DND-41 (cell line): ENCODE measurements around the gene CNIH2.

ENCODE experiments used
- ATAC-seq: fragments of 200-7000 bp; cut with Tn5 transposase; 3 replicates; pipeline ENCODE4 v1.9.1; 2021; ENCODE audit warnings: low read depth; ENCODE audit not compliant: insufficient read depth
- DNase-seq: peaks from one replicate; pipeline ENCODE4 v3.0.0-alpha.2; 2020
- H2AFZ ChIP-seq: 2 replicates; pipeline ENCODE4 v1.6.0; 2012; ENCODE audit warnings: low read depth, low read length
- H3K27ac ChIP-seq: 2 replicates; pipeline ENCODE4 v1.5.1; 2012; ENCODE audit warnings: low read length, inconsistent platforms
- H3K27me3 ChIP-seq: fragments of 200-600 bp; sonication (generic); 2 replicates; pipeline ENCODE4 v1.6.0; 2012; ENCODE audit warnings: low read length, mild to moderate bottlenecking, inconsistent platforms; ENCODE audit not compliant: insufficient read depth, poor library complexity
- H3K36me3 ChIP-seq: 2 replicates; pipeline ENCODE4 v1.5.1; 2012; ENCODE audit warnings: low read length, inconsistent platforms; ENCODE audit not compliant: insufficient read depth
- H3K4me1 ChIP-seq: 2 replicates; pipeline ENCODE4 v1.5.1; 2012; ENCODE audit warnings: mild to moderate bottlenecking, low read length; ENCODE audit not compliant: insufficient read depth
- H3K4me2 ChIP-seq: 2 replicates; pipeline ENCODE4 v1.6.0; 2012; ENCODE audit warnings: mild to moderate bottlenecking, moderate library complexity, low read length, inconsistent platforms; ENCODE audit not compliant: insufficient read depth
- H3K4me3 ChIP-seq, 2 experiments: fragments of 200-600 bp in 1 of 2; shearing (Covaris generic) in 1 of 2; 2 replicates each; pipeline ENCODE4 v1.5.1; 2012 to 2016; ENCODE audit warnings: inconsistent platforms in 2 of 2, low read length in 2 of 2, mild to moderate bottlenecking in 2 of 2, low read depth in 1 of 2, moderate library complexity in 1 of 2
- H3K79me2 ChIP-seq: 2 replicates; pipeline ENCODE4 v1.6.0; 2012; ENCODE audit warnings: low read length, inconsistent platforms; ENCODE audit not compliant: insufficient read depth
- H3K9ac ChIP-seq: 2 replicates; pipeline ENCODE4 v1.6.0; 2012; ENCODE audit warnings: low read depth, mild to moderate bottlenecking, inconsistent platforms, low read length, moderate library complexity
- H3K9me3 ChIP-seq: 2 replicates; pipeline ENCODE4 v1.5.1; 2012; ENCODE audit warnings: low read length, moderate library complexity, mild to moderate bottlenecking, inconsistent platforms; ENCODE audit not compliant: insufficient read depth, severe bottlenecking
- H4K20me1 ChIP-seq: 2 replicates; pipeline ENCODE4 v1.6.0; 2012; ENCODE audit warnings: low read length; ENCODE audit not compliant: insufficient read depth
- CTCF ChIP-seq: IDR thresholded peaks from 2 replicates; pipeline ENCODE4 v1.5.1; 2012; ENCODE audit warnings: borderline replicate concordance, low read length, moderate library complexity, mild to moderate bottlenecking; ENCODE audit not compliant: poor library complexity, severe bottlenecking; ENCODE audit errors: extremely low read depth
- EZH2 ChIP-seq: IDR thresholded peaks from 3 replicates; pipeline ENCODE4 v1.6.1; 2012; ENCODE audit warnings: borderline replicate concordance, low read depth, mild to moderate bottlenecking, moderate library complexity, low read length, inconsistent platforms; ENCODE audit not compliant: severe bottlenecking

Gene CNIH2

GRCh38 chr11:66327171-66328030, 49.4 kb downstream of the CNIH2 start:
- ATAC-seq (no peak), DNase-seq (no peak)
- Histone ChIP-seq H3K4me3 (no peak overlapping the region), H3K9ac (no peak overlapping the region), H3K27me3 (no peaks in the 10 kb centered on the region), H2AFZ (no peak overlapping the region), H3K9me3 (no peaks in the 10 kb centered on the region), H3K27ac (peak overlapping the region; percentile 92), H3K79me2 (no peaks in the 10 kb centered on the region), H3K36me3 (no peaks in the 10 kb centered on the region), H4K20me1 (peaks cover 2% of the 10 kb centered on the region; the same call in 1 of the 2 replicates), H3K4me1 (peaks cover 37% of the 10 kb centered on the region), H3K4me2 (no peak overlapping the region)
- TF ChIP-seq EZH2 = no peak

- DNase-seq = no peak
- TF ChIP-seq CTCF (no peak), EZH2 (no peak)
- Histone ChIP-seq H3K4me1 (peaks cover 37% of the 10 kb centered on the region), H3K9ac (no peak overlapping the region), H3K27ac (peak overlapping the region; percentile 6; the same call in 1 of the 2 replicates), H3K4me2 (no peak overlapping the region), H3K27me3 (no peaks in the 10 kb centered on the region), H3K36me3 (no peaks in the 10 kb centered on the region), H3K9me3 (no peaks in the 10 kb centered on the region), H2AFZ (0 out of 2 replicates have a peak overlapping the region, but pooled peaks have one; percentile 47), H3K4me3 (no peak overlapping the region), H3K79me2 (no peaks in the 10 kb centered on the region), H4K20me1 (peaks cover 2% of the 10 kb centered on the region; the same call in 1 of the 2 replicates)
- ATAC-seq = no peak; the same call in 1 of the 3 replicates
These were observed 50.0 kb downstream of the CNIH2 start for GRCh38 chr11:66328031-66328301.

- Histone ChIP-seq H4K20me1 (peaks cover 2% of the 10 kb centered on the region; the same call in 1 of the 2 replicates), H3K4me3 (no peak overlapping the region), H2AFZ (peak overlapping the region; percentile 47), H3K9ac (no peak overlapping the region), H3K36me3 (no peaks in the 10 kb centered on the region), H3K27ac (peak overlapping the region; percentile 6; the same call in 1 of the 2 replicates), H3K4me1 (peaks cover 37% of the 10 kb centered on the region), H3K79me2 (no peaks in the 10 kb centered on the region), H3K9me3 (no peaks in the 10 kb centered on the region), H3K4me2 (peak overlapping the region; percentile 19; the same call in 1 of the 2 replicates), H3K27me3 (no peaks in the 10 kb centered on the region)
- DNase-seq (peak; percentile 86), ATAC-seq (peak; percentile 80)
- peak; percentile 98 for TF ChIP-seq CTCF
- TF ChIP-seq EZH2 = no peak
These were observed 50.5 kb downstream of the CNIH2 start for GRCh38 chr11:66328302-66329144.
